GM10266 (cell line): ENCODE measurements around the gene TRAF1.

ENCODE experiments used
- DNase-seq: peaks from one replicate; pipeline ENCODE4 v3.0.0; 2012; ENCODE audit errors: extremely low spot score
- TF ChIP-seq, protein P1 (sequence below): IDR thresholded peaks from 2 replicates; pipeline ENCODE4 v1.5.1; 2012; ENCODE audit warnings: mild to moderate bottlenecking, low read depth; ENCODE audit not compliant: control insufficient read depth, insufficient read depth; ENCODE audit errors: missing control alignments

TRAF1 gene

DNA sequence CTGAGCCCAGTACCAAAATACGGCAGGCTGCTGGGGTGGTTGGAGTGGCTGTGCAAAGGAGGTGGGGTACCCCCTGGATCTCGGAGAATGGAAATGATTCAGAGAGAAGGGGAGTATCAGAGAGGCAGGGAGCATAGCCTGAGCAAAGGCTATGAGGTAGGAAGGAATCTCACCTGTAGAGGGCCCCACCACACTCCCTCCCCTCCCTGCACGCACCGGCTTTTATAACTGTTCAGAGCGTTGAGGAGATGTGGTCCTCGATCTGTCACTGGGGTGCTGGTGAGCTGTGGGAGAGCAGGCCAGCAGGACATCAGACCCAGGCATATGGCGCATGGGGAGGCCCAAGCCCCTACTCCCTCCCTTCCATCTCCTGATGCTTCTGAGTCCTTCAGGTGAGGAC, 62.8 kb downstream of the TRAF1 start:
- TF ChIP-seq, protein P1, sequence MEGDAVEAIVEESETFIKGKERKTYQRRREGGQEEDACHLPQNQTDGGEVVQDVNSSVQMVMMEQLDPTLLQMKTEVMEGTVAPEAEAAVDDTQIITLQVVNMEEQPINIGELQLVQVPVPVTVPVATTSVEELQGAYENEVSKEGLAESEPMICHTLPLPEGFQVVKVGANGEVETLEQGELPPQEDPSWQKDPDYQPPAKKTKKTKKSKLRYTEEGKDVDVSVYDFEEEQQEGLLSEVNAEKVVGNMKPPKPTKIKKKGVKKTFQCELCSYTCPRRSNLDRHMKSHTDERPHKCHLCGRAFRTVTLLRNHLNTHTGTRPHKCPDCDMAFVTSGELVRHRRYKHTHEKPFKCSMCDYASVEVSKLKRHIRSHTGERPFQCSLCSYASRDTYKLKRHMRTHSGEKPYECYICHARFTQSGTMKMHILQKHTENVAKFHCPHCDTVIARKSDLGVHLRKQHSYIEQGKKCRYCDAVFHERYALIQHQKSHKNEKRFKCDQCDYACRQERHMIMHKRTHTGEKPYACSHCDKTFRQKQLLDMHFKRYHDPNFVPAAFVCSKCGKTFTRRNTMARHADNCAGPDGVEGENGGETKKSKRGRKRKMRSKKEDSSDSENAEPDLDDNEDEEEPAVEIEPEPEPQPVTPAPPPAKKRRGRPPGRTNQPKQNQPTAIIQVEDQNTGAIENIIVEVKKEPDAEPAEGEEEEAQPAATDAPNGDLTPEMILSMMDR = no peak
- DNase-seq = no peak

GRCh38 chr9:120862452-120862851, 64.1 kb downstream of the TRAF1 start:
- DNase-seq = no peak
- TF ChIP-seq, protein P1 = no peak

DNA sequence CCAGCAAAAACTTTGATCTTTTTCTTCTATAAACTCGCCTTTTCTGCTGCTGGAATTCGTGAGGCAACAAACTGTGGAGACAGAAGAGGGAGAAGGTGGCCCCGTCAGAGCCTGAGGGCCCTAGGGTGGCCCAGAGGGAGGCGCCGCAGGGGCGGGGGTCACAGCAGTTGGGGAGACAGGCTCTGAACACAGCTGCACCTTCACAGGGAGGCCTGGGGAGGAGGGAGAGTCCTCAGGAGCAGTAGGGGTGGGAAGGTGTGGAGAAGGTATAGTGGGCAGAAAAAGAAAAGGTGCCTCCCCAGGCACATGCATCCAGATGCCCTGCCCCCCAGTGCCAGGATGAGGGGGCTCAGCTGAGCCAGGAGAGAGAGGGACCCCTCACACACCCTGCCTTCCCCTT, 64.7 kb downstream of the TRAF1 start:
- TF ChIP-seq, protein P1 = no peak
- no peak for DNase-seq

- DNase-seq = no peak
- TF ChIP-seq, protein P1 = no peak
Measured at GRCh38 chr9:120860083-120860482, 66.5 kb downstream of the TRAF1 start.

DNA sequence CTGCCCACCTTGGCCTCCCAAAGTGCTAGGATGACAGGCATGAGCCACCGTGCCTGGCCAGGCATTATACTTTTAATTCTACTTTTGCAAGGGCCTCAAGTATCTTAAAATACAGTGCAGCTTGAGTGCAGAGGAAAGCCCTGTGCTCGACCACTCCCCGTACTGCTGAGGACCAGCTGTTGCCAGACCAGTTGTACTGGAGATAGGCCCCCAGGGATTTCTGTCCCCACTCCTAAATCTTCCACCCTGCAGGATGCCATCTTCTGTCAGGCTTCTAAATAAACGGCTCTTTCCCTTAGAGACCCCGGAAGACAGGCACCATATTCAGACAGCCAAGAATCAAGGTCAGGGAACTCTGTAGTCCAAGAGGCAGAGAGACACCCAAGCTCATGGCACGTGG, 67.2 kb downstream of the TRAF1 start:
- TF ChIP-seq, protein P1 = no peak
- DNase-seq = no peak

GRCh38 chr9:120857902-120858301, 68.7 kb downstream of the TRAF1 start:
- TF ChIP-seq, protein P1 = no peak
- no peak for DNase-seq

GRCh38 chr9:120857481-120857880, 69.1 kb downstream of the TRAF1 start:
- no peak for DNase-seq
- TF ChIP-seq, protein P1 = no peak
